ENCODE measurements around the gene OTOG. TPM values are rescaled to one million over a fixed set of nuclear protein-coding genes. Genes with fewer than 3 reads are reported as not detected.

Gene OTOG
- total RNA-seq, 1 donor from 2014 or later = not detected

DNA sequence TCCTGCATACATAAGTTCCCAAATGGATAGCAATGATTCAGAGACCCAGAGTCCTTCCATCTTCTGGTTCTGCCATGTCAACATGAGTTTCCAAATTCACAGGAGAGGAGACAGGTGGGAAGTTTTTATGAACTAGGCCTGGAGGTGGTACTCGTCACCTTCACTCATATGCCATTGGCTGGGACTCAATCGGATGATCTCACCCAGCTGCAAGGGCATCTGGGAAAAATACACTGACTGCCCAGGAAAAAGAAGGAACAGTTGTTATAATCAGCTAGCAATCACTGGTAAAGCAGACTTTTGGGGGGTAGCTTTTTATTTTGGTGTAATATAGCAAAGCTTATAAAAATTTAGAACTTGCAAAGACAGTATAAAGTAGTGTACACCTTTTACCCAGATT, 83.9 kb downstream of the OTOG start:
- ChIA-PET POLR2A (no interaction called here), CTCF (no interaction called here)
- Mint-ChIP-seq H3K4me1 (no peaks in the 10 kb centered on the region), H3K4me3 (no peak overlapping the region), H3K9me3 (no peaks in the 10 kb centered on the region), H3K27me3 (peaks cover 23% of the 10 kb centered on the region), H3K27ac (no peak overlapping the region), H3K36me3 (ENCODE audit: low read depth) (no peaks in the 10 kb centered on the region)
- TF ChIP-seq CTCF (IDR thresholded peaks at IDR 0.05) = no peak
- ATAC-seq (ENCODE audit: low read depth) (no peak), DNase-seq (no peak)
- intact Hi-C loops (cut with micrococcal nuclease) = no loop called here

GRCh38 chr11:17631702-17632365, 84.8 kb downstream of the OTOG start:
- CTCF ChIA-PET = no interaction called here
- Mint-ChIP-seq H3K4me3 (no peak overlapping the region), H3K4me1 (no peaks in the 10 kb centered on the region), H3K9me3 (no peaks in the 10 kb centered on the region), H3K27me3 (peaks cover 21% of the 10 kb centered on the region), H3K27ac (no peak overlapping the region), H3K36me3 (ENCODE audit: low read depth) (no peaks in the 10 kb centered on the region)
- no peak for ATAC-seq (ENCODE audit: low read depth)
- TF ChIP-seq CTCF (IDR thresholded peaks at IDR 0.05) = no peak
- POLR2A ChIA-PET = no interaction called here
- no peak for DNase-seq
- intact Hi-C loops (cut with micrococcal nuclease) = no loop called here

GRCh38 chr11:17633279-17633986, 86.4 kb downstream of the OTOG start:
- no peak for DNase-seq
- Mint-ChIP-seq H3K36me3 (ENCODE audit: low read depth) (no peaks in the 10 kb centered on the region), H3K4me1 (no peaks in the 10 kb centered on the region), H3K27ac (no peak overlapping the region), H3K4me3 (no peak overlapping the region), H3K9me3 (no peaks in the 10 kb centered on the region), H3K27me3 (peaks cover 21% of the 10 kb centered on the region)
- TF ChIP-seq CTCF (IDR thresholded peaks at IDR 0.05) = no peak
- ChIA-PET POLR2A (no interaction called here), CTCF (no interaction called here)
- ATAC-seq (ENCODE audit: low read depth) = no peak
- intact Hi-C loops (cut with micrococcal nuclease) = no loop called here

- Mint-ChIP-seq H3K27me3 (peaks cover 14% of the 10 kb centered on the region), H3K27ac (no peak overlapping the region), H3K9me3 (no peaks in the 10 kb centered on the region), H3K4me3 (no peak overlapping the region), H3K4me1 (no peaks in the 10 kb centered on the region), H3K36me3 (ENCODE audit: low read depth) (no peaks in the 10 kb centered on the region)
- CTCF ChIA-PET = no interaction called here
- POLR2A ChIA-PET = no interaction called here
- intact Hi-C loops (cut with micrococcal nuclease) = no loop called here
- no peak for TF ChIP-seq CTCF (IDR thresholded peaks at IDR 0.05)
- DNase-seq (no peak), ATAC-seq (ENCODE audit: low read depth) (no peak)
Measured at GRCh38 chr11:17633987-17634775, 87.1 kb downstream of the OTOG start.

Data from activated B cell treated with CpG ODN at 0.5 μM for 24 hours (primary cell).